NCI-H146 treated with DMSO at 0.1 percent for 48 hours (cell line): Measurements from ENCODE around the gene CAMTA1.

Experiments
- DNase-seq: peaks from one replicate; lab custom pipeline; 2025; ENCODE audit not compliant: unreplicated experiment; lab: John Stamatoyannopoulos, UW

The CAMTA1 gene

DNA sequence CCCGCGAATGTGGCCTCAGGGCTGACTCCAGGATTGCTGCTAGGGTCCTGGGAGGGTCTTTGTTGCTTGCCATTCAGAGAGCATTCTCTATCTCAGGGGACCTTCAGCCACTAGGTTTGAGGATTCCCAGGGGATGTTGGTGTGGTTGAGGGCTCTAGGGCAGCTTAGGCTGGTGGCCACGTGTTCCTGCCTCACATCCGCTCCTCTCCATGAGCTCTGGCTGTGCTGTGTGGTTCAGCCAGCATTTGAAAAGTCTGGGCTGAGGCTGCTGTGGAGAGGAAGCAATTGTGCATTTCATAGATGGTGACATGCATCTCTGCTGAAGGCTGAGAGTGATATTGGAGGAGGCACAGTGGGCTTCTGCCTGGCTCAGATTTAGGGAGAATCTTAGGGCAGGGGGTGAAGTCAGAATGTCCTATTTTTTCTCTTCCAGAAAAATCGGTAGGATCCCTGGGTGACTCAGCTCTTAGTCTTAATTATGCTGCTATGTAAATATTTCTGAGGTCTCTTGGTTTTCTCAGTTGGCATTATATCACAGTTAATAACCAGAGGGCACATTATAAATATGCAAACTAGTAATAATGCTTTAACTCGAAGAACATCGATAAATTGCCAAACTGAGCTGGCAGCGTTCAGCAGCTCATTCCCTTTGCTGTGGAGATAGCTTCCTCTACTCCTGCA lies 182.3 kb downstream of the CAMTA1 start:
- no peak for DNase-seq

DNA sequence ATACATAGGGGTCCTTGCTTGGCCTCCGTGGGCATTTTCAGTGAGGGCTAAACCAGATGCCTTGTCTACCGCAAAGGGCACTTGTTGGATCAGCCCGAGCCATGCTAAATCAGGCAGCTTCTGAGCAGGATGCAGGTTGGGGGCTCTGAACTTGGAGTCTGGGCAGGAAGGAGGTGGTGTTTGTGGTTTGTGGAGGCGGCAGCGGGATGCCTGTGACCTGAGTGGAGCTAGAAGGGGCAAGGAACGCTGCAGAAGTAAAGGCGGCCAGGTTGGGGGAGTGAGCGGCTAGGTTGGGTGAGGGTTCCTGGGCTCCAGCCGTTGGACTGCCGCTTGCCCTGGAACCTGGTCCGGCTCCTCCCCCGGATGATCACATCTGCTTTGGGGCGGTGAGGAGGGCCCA lies 183.9 kb downstream of the CAMTA1 start:
- DNase-seq = no peak

- DNase-seq = no peak
Measured at GRCh38 chr1:6969762-6970161, 184.5 kb downstream of the CAMTA1 start.

GRCh38 chr1:6970221-6970620 lies 185.0 kb downstream of the CAMTA1 start:
- no peak for DNase-seq

- DNase-seq = no peak
Measured at GRCh38 chr1:6971048-6971447, 185.8 kb downstream of the CAMTA1 start.

GRCh38 chr1:6971699-6972098 lies 186.4 kb downstream of the CAMTA1 start:
- DNase-seq = no peak

DNA sequence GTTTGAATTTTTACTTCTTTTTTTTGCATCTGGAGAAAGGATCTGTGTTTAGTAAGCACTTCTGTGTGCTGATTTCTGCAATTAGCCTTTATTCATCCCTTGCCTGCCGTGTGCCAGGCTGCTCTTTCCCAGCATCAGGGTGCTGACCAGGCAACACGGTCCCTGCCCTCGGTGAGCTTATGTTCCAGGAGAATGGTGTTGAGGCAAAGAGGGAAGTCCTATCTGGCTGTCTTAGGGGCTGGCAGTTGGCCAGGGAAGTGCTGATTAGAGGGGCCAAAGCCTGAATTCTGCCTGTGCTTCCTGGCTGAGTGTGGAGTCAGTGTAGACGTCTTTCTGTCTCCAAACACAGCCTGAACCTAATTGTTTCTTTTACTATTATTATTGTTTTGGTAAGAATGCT lies 187.1 kb downstream of the CAMTA1 start:
- no peak for DNase-seq

DNA sequence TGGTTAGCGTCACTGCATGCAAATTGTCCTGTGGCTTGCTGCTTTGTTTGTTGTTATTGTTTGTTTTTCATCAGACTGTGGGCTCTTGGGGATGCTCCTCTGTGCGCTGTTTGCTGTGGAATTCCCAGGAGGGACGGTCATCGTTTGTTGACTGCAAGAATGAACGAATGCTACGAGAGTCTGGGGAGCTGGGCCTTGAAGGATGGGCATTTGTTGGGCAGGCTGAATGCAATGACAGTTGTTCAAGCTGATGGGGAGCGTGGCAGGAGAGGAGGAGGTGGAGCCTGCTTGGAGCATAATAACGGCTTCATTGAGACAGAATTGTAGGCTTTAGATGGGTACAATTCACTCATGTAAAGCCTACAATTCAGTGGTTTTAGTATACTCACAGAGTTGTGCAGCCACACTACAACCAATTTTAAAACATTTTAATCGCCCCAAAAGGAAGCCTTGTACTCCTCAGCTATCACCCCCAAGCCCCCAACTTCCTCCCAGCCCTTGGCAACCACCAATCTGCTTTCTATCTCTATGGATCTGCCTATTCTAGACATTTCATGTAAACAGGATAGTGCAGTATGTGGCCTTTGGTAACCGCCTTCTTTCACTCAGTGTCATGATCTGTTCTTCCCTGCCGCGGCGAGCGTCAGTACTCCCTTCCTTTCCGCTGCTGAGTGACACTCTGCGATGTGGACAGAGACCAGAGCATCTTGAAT lies 190.2 kb downstream of the CAMTA1 start:
- no peak for DNase-seq

- DNase-seq = no peak
Measured at GRCh38 chr1:6976044-6976375, 190.8 kb downstream of the CAMTA1 start.

DNA sequence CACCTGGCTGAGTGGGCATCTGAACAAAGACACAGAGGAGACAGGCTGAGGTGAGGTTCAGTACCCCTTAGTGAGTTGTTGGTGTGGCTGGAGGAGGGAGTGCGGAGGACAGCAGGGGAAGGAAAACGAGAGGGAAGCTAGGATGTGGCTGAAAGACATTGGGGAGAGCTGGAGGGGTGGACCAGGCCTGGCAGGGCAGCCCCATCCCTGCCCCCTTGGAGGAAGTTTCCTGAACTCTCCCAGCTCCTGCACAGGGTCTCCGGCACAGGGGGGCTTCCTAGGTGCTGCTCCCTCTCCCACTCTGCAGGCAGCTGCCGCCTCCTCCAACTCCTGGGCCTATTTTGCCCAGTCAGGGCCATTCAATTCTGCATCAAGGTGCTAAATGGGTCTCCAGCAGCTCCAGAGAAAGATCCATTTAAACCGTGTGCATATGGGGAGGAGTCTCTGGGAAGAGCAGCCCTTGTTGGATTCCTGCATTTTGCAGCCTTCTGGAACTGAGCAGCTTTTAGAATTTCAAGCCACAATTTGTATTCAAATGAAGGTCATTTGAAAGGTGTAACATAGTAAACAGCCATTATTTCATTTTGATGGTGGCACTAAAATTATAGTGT lies 193.9 kb downstream of the CAMTA1 start:
- no peak for DNase-seq

DNA sequence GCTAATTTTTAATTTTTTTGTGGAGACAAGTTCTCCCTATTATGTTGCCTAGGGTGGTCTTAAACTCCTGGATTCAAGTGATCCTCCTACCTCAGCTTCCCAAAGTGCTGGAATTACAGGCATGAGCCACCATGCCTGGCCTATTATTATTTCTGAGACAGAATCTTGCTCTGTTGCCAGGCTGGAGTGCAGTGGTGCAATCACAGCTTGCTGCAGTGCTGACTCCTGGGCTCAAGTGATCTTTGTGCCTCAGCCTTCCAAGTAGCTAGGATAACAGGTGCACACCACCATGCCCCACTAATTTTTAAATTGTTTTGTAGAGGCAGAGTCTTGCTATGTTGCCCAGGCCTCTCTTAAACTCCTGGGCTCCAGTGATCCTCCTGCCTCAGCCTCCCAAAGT lies 196.3 kb downstream of the CAMTA1 start:
- no peak for DNase-seq

DNA sequence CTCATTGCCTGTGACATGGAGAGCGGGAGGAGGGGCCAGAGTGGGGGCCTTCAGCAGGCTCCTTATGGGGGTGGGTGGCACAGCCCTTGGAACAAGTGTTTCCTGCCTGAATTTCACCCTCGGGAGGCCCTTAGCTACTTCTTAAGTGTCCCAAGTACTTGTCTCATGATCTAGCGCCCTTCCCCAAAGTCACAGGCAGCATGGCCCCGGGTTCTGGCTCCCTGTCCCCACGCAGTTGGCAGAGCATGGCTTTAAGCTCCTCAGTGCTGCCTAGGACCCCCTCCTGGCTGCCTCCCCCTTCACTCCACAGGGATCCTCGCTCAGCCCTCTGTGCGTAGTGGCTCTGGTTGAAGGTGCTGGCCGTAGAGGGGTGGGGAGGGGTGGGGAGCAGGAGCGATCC lies 197.2 kb downstream of the CAMTA1 start:
- no peak for DNase-seq

DNA sequence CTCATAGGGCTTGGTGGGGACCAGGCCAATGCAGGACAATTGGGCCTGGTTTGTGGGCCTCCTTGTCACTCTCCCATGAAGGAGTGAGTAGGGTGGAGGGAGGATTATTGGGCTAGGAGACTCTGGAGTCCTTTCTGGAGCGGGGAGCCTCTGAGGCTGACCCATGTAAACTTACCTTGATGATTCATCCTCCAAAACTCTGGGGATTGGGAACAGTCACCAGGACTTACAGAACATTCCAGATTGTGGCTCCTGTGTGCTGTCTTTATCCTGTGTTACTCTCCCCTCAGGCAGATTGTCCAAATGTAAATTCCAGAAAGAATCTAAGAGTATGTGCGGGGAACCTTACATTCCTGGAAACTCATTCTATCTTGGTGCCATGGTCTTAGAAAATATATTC lies 197.6 kb downstream of the CAMTA1 start:
- DNase-seq = no peak

DNA sequence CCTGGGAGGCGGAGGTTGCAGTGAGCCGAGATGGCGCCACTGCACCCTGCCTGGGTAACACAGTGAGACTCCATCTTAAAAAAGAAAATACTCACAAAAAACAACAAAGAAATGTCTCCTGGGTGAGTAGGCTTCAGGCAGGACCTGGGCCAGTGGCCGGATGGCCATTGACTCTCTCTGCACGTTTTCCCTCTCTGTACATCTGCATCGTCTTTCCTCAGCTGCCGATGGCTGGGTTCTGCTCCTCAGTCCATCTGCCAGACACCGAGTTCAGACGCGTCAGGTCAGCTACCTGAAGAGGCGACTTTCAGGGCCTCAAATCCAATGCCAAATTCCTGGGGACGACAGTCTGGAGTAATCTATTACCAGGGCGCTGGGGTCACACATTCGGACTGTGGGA lies 199.3 kb downstream of the CAMTA1 start:
- DNase-seq = no peak

- DNase-seq = no peak
Measured at GRCh38 chr1:6984986-6985385, 199.7 kb downstream of the CAMTA1 start.

DNA sequence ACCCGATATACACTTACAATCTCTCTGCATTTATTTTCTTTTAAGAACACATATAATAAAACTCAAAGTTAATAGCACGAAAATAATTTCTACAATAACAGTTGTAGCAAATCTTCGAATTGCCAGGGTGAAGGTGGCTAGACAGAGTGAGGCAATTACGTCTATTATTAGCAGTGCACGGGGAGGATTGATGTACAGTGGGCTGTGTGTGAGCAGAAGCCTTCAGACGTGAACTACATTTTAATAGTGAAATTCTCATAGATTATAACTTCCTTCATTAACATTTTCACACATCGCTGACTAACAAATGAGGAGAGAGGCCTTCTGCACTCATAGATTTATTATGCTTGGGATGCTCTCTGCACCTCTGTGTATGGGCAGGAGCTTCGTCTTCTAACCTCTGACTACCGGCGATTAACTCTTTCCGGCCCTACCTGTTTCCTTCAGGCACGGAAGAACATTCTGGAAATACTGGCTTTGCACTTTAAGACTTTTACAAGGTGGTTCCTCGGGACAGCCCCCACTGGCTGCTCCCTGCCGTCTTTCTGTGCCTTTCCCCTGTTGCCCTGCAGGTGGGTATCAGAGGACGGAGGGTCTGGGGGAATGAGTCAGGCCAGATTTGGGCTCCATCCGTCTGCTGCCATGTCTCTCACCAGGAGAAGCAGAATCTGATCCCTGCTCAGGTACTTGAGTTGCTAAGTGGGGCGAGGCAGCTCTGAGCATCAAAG lies 200.5 kb downstream of the CAMTA1 start:
- no peak for DNase-seq

DNA sequence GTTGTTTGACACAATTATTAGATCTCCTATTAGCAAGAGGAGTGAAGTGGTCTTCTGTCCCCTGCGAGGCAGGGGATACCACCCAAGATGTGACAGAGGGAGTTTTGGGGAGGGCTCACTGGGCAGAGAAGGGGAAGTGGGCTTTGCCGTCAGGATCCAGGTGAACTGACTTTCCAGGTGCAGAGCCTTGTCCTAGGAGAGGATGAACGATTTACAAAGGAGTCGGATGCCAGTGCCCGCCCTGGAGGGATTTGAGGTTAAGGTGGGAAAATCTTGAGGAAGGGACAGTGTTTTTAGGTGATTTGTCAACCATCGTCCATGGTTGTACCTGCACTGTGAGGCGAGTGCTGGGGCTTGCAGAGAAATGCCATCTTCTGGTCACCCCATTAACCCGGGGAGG lies 201.0 kb downstream of the CAMTA1 start:
- no peak for DNase-seq

DNA sequence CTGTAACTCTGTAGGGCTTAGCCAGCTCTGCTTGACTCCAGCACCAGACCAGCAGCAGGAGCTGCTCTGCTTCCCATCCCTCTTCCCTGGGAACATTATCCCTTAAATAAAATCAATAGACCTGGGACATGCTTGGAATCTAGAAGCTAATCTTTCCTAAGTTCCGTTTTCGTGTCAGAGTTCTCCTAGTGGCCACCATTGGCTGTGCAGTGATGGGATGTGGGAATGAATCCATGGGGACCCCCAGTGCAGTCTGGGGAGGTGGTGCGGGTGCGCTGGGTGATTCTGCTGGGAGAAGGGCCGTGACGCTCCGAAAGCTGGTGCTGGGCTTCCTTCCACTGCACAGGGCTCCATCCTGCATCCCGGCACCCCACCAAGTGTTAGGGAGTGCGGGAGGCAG lies 202.7 kb downstream of the CAMTA1 start:
- DNase-seq = no peak

- DNase-seq = no peak
Measured at GRCh38 chr1:6988796-6989195, 203.5 kb downstream of the CAMTA1 start.

- no peak for DNase-seq
Measured at GRCh38 chr1:6989212-6990159, 204.2 kb downstream of the CAMTA1 start.

DNA sequence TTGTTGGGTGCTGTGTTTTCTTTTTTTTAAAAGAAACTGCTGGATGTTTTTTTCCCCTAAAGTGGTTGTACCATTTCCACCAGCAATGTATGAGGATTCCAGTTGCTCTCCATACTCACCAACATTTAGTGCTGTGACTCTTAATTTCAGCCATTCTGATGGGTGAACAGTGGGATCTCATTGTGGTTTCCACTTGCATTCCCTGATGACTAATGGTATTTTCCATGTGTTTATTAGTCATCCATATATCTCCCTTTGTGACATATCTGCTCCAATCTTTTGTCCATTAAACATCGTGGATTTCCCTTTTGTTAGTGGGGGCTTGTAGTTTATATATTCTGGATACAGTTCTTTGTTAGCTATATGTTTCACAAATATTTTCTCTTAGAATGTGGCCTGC lies 206.0 kb downstream of the CAMTA1 start:
- DNase-seq = no peak
